Neural cell (in vitro differentiated cells): ENCODE data around the gene PRMT9. TPM values are rescaled to one million over a fixed set of nuclear protein-coding genes. Genes with fewer than 3 reads are reported as not detected.

Experiments
- H2AFZ ChIP-seq: fragments of 200-600, 300-800 bp; sonication (generic), shearing (Covaris generic); 2 replicates; pipeline ENCODE4 v1.6.0; 2014; ENCODE audit warnings: low read depth, mild to moderate bottlenecking, antibody characterized with exemption, low read length, moderate library complexity
- H3F3A ChIP-seq: fragments of 200-600 bp; shearing (Covaris generic); 2 replicates; pipeline ENCODE4 v1.6.1; 2016; ENCODE audit warnings: mild to moderate bottlenecking, moderate library complexity, mixed read lengths, antibody characterized with exemption, low read length; ENCODE audit not compliant: insufficient read depth, poor library complexity, severe bottlenecking
- H3K27ac ChIP-seq: fragments of 200-600, 300-800 bp; sonication (generic), shearing (Covaris generic); 2 replicates; pipeline ENCODE4 v1.5.1; 2014; ENCODE audit warnings: mild to moderate bottlenecking, low read length, moderate library complexity
- H3K27me3 ChIP-seq: fragments of 300-800, 200-600 bp; sonication (generic), shearing (Covaris generic); 2 replicates; pipeline ENCODE4 v1.6.0; 2014; ENCODE audit warnings: mild to moderate bottlenecking, low read depth, low read length, moderate library complexity; ENCODE audit not compliant: insufficient read depth
- H3K36me3 ChIP-seq: fragments of 300-800, 200-600 bp; sonication (generic), shearing (Covaris generic); 2 replicates; pipeline ENCODE4 v1.5.1; 2014; ENCODE audit warnings: mild to moderate bottlenecking, antibody characterized with exemption, low read length, moderate library complexity; ENCODE audit not compliant: insufficient read depth
- H3K4me2 ChIP-seq: fragments of 300-800, 200-600 bp; sonication (generic), shearing (Covaris generic); 2 replicates; pipeline ENCODE4 v1.6.0; 2014; ENCODE audit warnings: mild to moderate bottlenecking, low read length
- H3K4me3 ChIP-seq: fragments of 300-800, 200-600 bp; sonication (generic), shearing (Covaris generic); 2 replicates; pipeline ENCODE4 v1.5.1; 2014; ENCODE audit warnings: mild to moderate bottlenecking, low read length, moderate library complexity
- H3K79me2 ChIP-seq: fragments of 200-600 bp; shearing (Covaris generic); replicated peaks from 2 replicates; pipeline ENCODE4 v1.6.0; 2014; ENCODE audit warnings: mild to moderate bottlenecking, low read length, moderate library complexity; ENCODE audit not compliant: insufficient read depth
- H3K9ac ChIP-seq: fragments of 300-800, 200-600 bp; sonication (generic), shearing (Covaris generic); 2 replicates; pipeline ENCODE4 v1.6.1; 2016; ENCODE audit warnings: mild to moderate bottlenecking, low read length, mixed read lengths
- H3K9me2 ChIP-seq: fragments of 200-600 bp; shearing (Covaris generic); 2 replicates; pipeline ENCODE4 v1.6.1; 2016; ENCODE audit warnings: mild to moderate bottlenecking, low read length, mixed read lengths; ENCODE audit not compliant: insufficient read depth
- H3K9me3 ChIP-seq: fragments of 200-600, 300-800 bp; sonication (generic), shearing (Covaris generic); 2 replicates; pipeline ENCODE4 v1.6.1; 2016; ENCODE audit warnings: mild to moderate bottlenecking, mixed run types, low read length, moderate library complexity, mixed read lengths
- H4K20me1 ChIP-seq: fragments of 200-600 bp; shearing (Covaris generic); 2 replicates; pipeline ENCODE4 v1.6.1; 2016; ENCODE audit warnings: mild to moderate bottlenecking, mixed run types; ENCODE audit not compliant: insufficient read depth
- CTCF ChIP-seq: fragments of 450-650 bp; IDR thresholded peaks from 2 replicates; pipeline ENCODE4 v1.5.1; 2014; ENCODE audit warnings: antibody characterized with exemption, mild to moderate bottlenecking, moderate library complexity; ENCODE audit not compliant: poor library complexity, severe bottlenecking
- EP300 ChIP-seq: fragments of 450-650 bp; conservative IDR thresholded peaks from 2 replicates; pipeline ENCODE4 v1.6.1; 2014; ENCODE audit warnings: antibody characterized with exemption, mild to moderate bottlenecking, moderate library complexity; ENCODE audit not compliant: poor library complexity, severe bottlenecking
- EZH2 ChIP-seq: fragments of 200-600, 300-800 bp; shearing (Covaris generic), sonication (generic); IDR thresholded peaks from 2 replicates; pipeline ENCODE4 v1.6.1; 2014; ENCODE audit warnings: antibody characterized with exemption, low read length, borderline replicate concordance, mild to moderate bottlenecking; ENCODE audit not compliant: insufficient read depth, poor library complexity, severe bottlenecking
- MXI1 ChIP-seq: fragments of 450-650 bp; conservative IDR thresholded peaks from 2 replicates; pipeline ENCODE4 v1.6.1; 2014; ENCODE audit warnings: antibody characterized with exemption, mild to moderate bottlenecking; ENCODE audit not compliant: poor library complexity, severe bottlenecking
- POLR2AphosphoS5 ChIP-seq: IDR thresholded peaks from 2 replicates; pipeline ENCODE4 v1.6.1; 2012
- RAD21 ChIP-seq: fragments of 450-650 bp; conservative IDR thresholded peaks from 2 replicates; pipeline ENCODE4 v1.6.1; 2014; ENCODE audit warnings: antibody characterized with exemption, mild to moderate bottlenecking, moderate library complexity
- REST ChIP-seq: IDR thresholded peaks from 2 replicates; pipeline ENCODE4 v1.6.1; 2012; ENCODE audit warnings: borderline replicate concordance
- SMC3 ChIP-seq: fragments of 450-650 bp; conservative IDR thresholded peaks from 2 replicates; pipeline ENCODE4 v1.6.1; 2014; ENCODE audit warnings: antibody characterized with exemption, mild to moderate bottlenecking, moderate library complexity; ENCODE audit not compliant: poor library complexity
- TAF1 ChIP-seq: IDR thresholded peaks from 2 replicates; pipeline ENCODE4 v1.6.1; 2012; ENCODE audit warnings: low read depth
- polyA plus RNA-seq: library from polyadenylated mRNA; depleted of rRNA; stranded (reverse); fragments of >200 nt; gene quantifications from 2 replicates; pipeline ENCODE4 v1.2.3, GENCODE V29; 2014

The PRMT9 gene
- polyA plus RNA-seq, 1 donor from 2014 or later, result 23.6 TPM

GRCh38 chr4:147658501-147658900 is 25.5 kb downstream of the PRMT9 start:
- H3K9me3 ChIP-seq, result no peaks in the 10 kb centered on the region
- H3K36me3 ChIP-seq, result no peaks in the 10 kb centered on the region
- H3K4me3 ChIP-seq, result no peak overlapping the region
- TF ChIP-seq EP300, result no peak
- TF ChIP-seq RAD21, result no peak
- no peak for TF ChIP-seq REST
- no peak for TF ChIP-seq TAF1
- no peak for TF ChIP-seq POLR2AphosphoS5
- TF ChIP-seq SMC3, result no peak
- TF ChIP-seq EZH2, result no peak
- H4K20me1 ChIP-seq, result no peaks in the 10 kb centered on the region
- H3K27ac ChIP-seq, result no peak overlapping the region
- H3K9me2 ChIP-seq, result no peaks in the 10 kb centered on the region
- no peak overlapping the region for H2AFZ ChIP-seq
- no peak overlapping the region for H3K4me2 ChIP-seq
- H3K9ac ChIP-seq, result no peak overlapping the region
- no peaks in the 10 kb centered on the region for H3K27me3 ChIP-seq
- H3F3A ChIP-seq, result no peaks in the 10 kb centered on the region
- H3K79me2 ChIP-seq, result no peaks in the 10 kb centered on the region

GRCh38 chr4:147655639-147656038 is 28.3 kb downstream of the PRMT9 start:
- Histone ChIP-seq H3K27ac (no peak overlapping the region), H2AFZ (no peak overlapping the region), H3K9me2 (no peaks in the 10 kb centered on the region), H3K79me2 (no peaks in the 10 kb centered on the region), H3K36me3 (no peaks in the 10 kb centered on the region), H3K27me3 (no peaks in the 10 kb centered on the region), H3F3A (no peaks in the 10 kb centered on the region), H4K20me1 (no peaks in the 10 kb centered on the region), H3K9ac (no peak overlapping the region), H3K9me3 (no peaks in the 10 kb centered on the region), H3K4me3 (no peak overlapping the region), H3K4me2 (no peak overlapping the region)
- no peak for TF ChIP-seq RAD21
- no peak for TF ChIP-seq TAF1
- TF ChIP-seq EZH2, result no peak
- no peak for TF ChIP-seq SMC3
- no peak for TF ChIP-seq REST
- no peak for TF ChIP-seq MXI1
- TF ChIP-seq POLR2AphosphoS5, result no peak
- no peak for TF ChIP-seq EP300
- TF ChIP-seq CTCF, result no peak
